ENCODE measurements around the gene SCTR.

SCTR gene

DNA sequence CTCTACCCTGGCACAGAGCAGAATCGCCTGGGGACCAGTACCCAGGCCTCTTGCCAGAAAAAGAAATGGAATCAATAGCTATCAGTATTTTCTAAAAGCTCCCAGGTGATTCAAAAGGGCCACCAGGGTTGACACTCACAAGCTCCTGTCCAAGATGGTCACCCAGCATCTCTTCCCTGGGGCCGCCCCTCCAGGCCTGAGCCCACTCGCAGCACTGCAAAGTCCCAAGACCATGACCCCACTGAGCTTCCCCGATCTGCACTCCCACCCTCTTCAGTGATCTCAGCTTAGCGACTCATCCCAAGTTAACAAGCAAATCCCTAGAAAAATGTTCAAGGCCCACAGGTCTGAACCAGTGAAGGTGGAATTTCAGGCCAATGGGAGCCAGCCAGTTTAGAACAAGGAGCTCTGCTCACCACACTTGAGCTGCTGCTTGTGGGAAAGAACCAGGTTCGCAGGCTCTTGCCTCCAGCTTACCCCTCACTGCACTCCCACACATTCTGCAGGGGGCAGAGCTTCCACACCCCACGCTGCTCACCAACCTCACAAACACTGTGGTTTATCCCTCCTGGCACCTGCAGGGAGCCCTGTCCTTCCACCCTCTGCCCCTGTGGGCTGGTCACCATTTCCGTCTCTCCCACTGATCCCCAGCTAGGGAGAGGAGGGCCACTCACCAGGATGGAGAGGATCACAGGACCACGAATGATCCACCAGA lies 72.8 kb downstream of the SCTR start:
- no peak for DNase-seq (ENCODE audit: low read depth)
- no peak for TF ChIP-seq CTCF (IDR thresholded peaks at IDR 0.05; ENCODE audit: low read depth, low read length, missing control alignments)
- no peak overlapping the region for H3K4me3 ChIP-seq (ENCODE audit: low read depth, low read length)

DNA sequence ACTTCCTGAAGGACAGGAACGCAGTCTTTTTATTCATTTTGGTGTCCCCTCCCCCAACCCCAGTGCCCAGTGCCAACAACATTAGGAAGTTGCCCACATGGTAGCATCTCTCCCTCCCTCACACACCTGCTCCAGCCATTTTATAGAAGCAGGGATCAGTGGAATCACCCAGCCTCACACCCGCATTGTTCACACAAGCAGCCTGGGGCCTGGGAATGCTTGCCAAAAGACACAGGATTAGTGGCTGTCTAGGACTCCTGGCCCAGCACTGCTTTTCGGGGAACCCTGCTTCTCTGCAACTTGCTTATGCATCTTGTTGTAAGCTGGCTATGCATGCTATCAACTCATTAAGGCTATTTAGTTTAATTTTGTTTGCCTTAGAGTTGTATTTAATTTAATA lies 74.8 kb downstream of the SCTR start:
- no peak for TF ChIP-seq CTCF (IDR thresholded peaks at IDR 0.05; ENCODE audit: low read depth, low read length, missing control alignments)
- no peak for DNase-seq (ENCODE audit: low read depth)
- H3K4me3 ChIP-seq (ENCODE audit: low read depth, low read length), result no peak overlapping the region

GRCh38 chr2:119448427-119449141 lies 75.7 kb downstream of the SCTR start:
- no peak for DNase-seq (ENCODE audit: low read depth)
- no peak overlapping the region for H3K4me3 ChIP-seq (ENCODE audit: low read depth, low read length)
- no peak for TF ChIP-seq CTCF (IDR thresholded peaks at IDR 0.05; ENCODE audit: low read depth, low read length, missing control alignments)

DNA sequence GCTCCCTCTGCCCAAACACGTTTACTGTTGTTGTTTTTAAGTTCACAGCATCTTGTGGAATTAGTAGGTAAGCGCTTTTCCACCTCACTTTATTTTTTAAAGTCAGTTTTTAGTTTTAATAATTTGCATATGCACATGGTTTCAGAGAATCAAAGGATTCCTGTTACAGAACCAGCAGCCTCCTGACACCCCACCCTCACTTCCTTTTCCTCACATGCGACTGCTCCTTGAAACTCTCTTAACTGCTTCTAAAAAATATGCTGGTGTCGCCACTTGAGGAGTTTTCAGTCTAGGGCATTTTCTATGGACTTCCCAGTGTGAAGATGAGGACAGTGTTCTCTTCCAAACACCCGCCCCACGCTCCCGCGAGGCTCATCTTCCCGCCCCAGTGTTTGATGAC lies 78.2 kb downstream of the SCTR start:
- no peak for TF ChIP-seq CTCF (IDR thresholded peaks at IDR 0.05; ENCODE audit: low read depth, low read length, missing control alignments)
- no peak overlapping the region for H3K4me3 ChIP-seq (ENCODE audit: low read depth, low read length)
- no peak for DNase-seq (ENCODE audit: low read depth)

GRCh38 chr2:119442850-119443249 lies 81.4 kb downstream of the SCTR start:
- no peak for DNase-seq (ENCODE audit: low read depth)
- H3K4me3 ChIP-seq (ENCODE audit: low read depth, low read length), result no peak overlapping the region
- no peak for TF ChIP-seq CTCF (IDR thresholded peaks at IDR 0.05; ENCODE audit: low read depth, low read length, missing control alignments)

DNA sequence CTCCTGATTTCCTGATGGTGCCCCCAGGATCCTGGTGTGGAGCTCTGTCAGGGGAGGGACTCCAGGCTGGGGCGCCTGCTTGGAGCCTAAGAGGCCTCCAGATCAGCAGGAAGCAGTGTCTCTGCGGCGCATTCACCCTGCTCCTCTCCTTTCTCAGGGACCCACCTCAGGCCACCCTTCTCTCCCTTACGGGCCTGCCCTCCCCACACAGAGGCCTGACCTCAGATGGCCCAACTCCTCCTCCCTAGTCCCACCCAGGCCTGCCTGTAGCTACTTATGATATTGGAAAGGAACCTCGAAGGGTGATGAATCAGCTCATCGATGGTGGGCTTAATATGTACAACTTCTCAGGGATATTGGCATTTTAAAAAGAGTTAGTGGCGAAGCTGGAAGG lies 82.1 kb downstream of the SCTR start:
- no peak for DNase-seq (ENCODE audit: low read depth)
- H3K4me3 ChIP-seq (ENCODE audit: low read depth, low read length), result no peak overlapping the region
- TF ChIP-seq CTCF (IDR thresholded peaks at IDR 0.05; ENCODE audit: low read depth, low read length, missing control alignments), result no peak

Data from GM12864 (cell line).